Non-pigmented ciliary epithelial cell (primary cell): ENCODE measurements around the gene GPR149.
"Not testable (repeated sequence)": the region's sequence is repeated elsewhere in the genome, so short reads cannot be mapped to it uniquely, and the experiment has no call there.

Source experiments
- DNase-seq: peaks from one replicate; pipeline ENCODE4 v3.0.0-alpha.2; 2010; ENCODE audit warnings: low read depth

Gene GPR149

DNA sequence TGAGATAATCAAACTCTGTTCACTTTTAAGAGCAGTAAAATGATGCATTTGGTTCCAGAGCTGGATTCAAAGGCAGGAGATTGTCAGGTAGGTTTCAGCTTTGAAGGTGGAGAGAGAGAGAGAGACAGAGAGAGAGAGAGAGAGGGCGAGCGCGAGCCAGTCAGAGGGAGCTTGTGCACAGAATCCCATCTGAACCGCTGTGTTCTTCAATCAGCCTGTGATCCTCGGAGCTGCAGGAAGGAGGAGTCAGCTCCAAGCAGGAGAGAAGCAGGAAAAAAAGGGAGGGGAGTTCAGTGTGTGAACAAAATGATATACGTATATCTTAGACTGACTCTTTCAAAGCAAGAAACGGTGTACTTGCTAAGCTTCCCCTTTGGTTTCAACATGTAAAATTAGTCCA lies at the start of gene GPR149:
TSS of gene GPR149 (minus strand) at position 177 of the 400 bp plus-strand sequence. CDS start 575 bp downstream, outside the sequence.
- DNase-seq: peak; percentile 22

DNA sequence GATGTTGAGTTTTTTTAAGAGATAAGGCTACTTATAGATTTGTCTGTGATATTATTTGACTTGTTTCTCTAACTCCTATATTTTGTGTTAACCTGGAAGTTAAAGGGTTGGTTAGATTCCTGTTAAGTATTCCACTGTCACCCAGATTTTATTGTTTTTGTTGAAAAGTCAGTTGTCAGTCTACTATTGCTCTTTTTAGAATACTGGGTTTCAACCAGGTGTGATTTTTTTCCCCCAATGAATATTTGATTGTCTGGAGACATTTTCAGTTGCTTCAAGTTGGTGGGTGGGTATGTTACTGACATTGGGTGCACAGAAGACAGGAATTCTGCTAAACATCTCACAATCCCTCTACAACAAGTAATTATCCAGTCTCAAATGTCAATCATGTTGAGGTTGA lies 43.8 kb upstream of the GPR149 start:
- DNase-seq: no peak

DNA sequence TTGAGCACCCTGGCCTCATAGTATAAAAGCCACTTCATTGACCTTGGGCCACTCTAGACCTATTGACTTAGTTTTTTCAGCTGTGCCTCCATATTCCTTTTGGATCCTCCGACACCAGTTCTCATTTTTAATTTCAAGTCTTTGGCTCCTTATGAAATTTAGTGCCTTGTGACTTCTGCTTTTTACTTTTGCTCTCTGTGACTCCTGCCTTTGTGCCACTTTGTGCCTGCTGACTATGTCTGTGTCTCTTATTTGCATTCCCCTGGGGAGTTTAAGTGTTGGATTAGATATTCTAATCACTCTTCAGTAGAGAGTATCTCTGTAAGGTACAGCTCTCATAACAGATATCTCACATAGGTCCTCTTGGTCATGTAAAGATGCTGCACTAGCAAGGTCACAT lies 39.6 kb upstream of the GPR149 start:
- no peak for DNase-seq

- DNase-seq: no peak
Measured at GRCh38 chr3:154464440-154465190, 34.6 kb upstream of the GPR149 start.

DNA sequence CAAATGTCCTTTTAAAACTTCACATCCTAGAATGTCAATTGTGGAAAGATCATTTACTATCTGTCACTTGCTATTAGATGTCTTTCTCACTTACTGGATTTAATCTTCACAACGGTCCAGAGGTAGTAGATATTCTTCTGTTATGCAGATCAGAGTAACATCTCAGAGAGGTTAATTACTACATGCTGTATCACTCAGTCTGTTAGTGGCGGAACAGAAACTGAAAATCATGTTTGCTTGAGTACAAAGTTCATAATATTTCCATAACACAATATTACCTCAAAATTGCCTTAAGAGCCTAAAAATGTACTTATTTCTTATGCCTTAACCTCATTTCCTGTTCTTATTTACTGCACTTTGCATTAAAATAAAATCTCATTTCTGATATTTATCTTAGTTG lies 28.6 kb upstream of the GPR149 start:
- DNase-seq: no peak

DNA sequence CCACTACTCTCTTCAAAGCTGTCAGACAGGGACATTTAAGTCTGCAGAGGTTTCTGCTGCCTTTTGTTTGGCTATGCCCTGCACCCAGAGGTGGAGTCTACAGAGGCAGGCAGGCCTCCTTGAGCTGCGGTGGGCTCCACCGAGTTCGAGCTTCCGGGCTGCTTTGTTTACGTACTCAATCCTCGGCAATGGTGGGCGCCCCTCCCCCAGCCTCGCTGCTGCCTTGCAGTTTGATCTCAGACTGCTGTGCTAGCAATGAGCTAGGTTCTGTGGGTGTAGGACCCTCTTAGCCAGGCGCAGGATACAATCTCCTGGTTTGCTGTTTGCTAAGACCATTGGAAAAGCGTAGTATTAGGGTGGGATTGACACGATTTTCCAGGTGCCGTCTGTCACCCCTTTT lies 9.1 kb upstream of the GPR149 start:
- not testable (repeated sequence) for DNase-seq

- DNase-seq: no peak
Measured at GRCh38 chr3:154431043-154431442, 1.1 kb upstream of the GPR149 start.

GRCh38 chr3:154428286-154429206 lies 1.4 kb downstream of the GPR149 start:
- no peak for DNase-seq

DNA sequence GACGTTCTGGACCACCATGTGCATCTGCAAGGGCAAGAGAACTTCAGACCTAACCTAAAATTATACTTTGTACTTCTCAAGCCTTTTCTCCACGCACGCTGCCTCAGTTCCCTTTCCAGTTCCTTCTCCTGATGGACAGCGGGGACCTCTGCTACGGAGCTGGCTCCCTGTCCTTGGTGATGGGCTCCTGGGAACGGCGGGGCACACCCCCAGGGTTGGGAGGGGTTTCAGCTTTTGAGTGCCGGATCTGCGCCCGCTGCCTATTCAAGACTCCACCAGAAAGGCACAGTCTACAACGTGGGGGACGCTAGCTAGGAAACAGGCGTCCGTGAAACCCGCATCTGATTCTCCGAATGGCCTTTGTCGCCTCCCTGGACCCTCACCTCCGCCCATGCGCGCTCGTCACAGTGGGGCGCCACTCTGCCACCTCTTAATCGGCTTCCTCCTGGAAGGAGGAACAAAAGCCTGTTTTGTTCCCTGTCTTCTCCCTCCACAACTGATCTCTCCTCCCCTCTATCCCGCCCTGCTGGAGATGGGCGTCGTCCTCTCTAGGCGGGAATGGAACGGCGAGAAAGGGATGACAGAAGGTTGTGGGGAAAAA lies 2.2 kb downstream of the GPR149 start:
- no peak for DNase-seq

DNA sequence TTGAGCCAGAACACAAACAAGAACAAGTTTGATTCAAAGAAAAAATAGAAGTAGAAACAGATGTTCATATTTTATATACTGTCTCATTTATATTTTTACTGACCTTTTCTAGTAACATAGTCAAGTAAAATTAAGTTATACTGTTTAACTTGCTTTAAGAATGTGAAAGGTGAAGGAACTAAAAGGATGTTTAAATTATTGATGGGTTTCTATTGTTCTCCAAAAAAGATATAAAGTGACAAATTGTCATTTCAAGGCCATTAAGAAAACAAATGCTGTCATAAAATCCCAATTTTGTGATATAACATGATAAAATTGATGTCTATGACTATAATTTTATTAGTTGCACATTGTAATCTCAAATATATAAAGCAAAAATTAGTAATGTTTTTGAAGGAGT lies 7.3 kb downstream of the GPR149 start:
- no peak for DNase-seq

DNA sequence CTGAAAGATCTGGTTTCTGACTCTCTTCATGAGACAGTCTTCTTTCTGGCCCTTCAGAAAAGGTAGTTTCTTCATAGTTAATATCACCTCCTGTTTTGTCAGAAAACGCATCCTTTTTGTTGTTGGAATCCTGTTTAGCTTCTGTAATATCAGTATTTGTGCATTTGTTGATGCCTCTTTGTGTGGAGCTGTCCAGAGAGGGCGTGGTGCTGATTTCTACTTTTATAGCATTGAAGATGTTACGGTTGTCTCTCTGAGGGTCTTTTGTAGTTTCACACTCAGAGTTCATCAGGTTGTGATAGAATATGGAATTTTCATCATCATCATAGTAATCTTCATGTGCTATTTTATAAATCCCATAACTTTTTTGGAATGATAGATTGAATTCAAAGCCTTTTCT lies 8.9 kb downstream of the GPR149 start:
- no peak for DNase-seq

GRCh38 chr3:154398084-154398967 lies 31.7 kb downstream of the GPR149 start:
- DNase-seq: no peak

DNA sequence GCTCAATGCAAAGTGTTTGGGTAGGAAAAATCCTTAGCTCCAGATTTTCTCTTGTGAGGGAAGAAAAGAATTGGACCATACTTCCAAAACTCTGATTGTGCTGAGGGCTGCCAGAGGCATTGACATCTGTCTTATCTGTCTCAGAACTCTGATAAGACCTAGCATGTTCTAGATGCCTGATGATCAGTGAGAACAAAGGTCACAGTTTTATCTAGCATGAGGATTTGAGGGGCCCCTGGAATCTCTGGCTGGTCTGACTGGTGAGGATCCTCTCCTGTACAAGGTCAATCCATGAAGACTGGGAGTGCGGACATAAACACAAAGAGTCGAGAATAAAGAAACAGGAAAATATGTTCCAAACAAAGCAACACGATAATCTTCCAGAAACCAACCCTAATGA lies 40.1 kb downstream of the GPR149 start:
- DNase-seq: no peak

- DNase-seq: no peak
Measured at GRCh38 chr3:154384479-154384878, 45.5 kb downstream of the GPR149 start.

- DNase-seq: no peak
Measured at GRCh38 chr3:154378311-154378710, 51.7 kb downstream of the GPR149 start.

- DNase-seq: no peak
Measured at GRCh38 chr3:154367221-154367620, 62.8 kb downstream of the GPR149 start.

GRCh38 chr3:154364849-154365248 lies 65.1 kb downstream of the GPR149 start:
- DNase-seq: no peak

DNA sequence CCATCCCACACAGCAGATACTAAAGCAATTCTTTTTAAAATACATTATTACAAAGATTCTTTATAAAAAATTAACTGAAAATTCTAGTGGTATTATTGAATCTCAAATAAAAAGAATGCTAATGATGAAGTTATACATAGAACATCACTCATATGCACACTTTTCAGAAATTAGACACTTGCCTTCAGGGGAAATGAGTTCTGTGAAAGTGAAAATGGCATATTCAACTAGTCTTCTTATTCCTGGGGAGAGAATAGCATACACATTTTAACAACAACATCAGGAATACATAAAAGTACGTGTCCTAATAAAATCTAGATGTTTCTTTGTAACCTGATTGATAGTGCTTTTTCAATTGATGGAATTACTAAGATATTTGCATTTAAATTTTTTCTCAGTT lies 68.9 kb downstream of the GPR149 start:
- no peak for DNase-seq

GRCh38 chr3:154356009-154356408 lies 74.0 kb downstream of the GPR149 start:
- no peak for DNase-seq

DNA sequence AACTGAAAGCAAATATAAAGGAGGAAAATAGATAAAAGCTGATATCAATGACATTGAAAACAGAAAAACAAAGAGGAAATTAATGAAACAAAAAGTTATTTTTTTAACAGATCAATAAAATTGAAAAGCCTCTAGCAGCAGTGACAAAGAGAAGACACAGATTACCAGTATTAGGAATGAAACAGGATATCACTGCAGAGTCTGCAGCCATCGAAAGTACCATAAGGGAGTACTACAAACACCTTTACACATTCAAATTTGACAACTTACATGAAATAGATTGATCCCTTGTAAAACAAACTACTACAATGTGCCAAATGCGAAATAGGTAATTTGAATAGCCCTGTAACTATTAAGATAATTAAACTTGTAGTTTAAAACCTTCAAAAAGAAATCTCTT lies 80.8 kb downstream of the GPR149 start:
- DNase-seq: no peak

DNA sequence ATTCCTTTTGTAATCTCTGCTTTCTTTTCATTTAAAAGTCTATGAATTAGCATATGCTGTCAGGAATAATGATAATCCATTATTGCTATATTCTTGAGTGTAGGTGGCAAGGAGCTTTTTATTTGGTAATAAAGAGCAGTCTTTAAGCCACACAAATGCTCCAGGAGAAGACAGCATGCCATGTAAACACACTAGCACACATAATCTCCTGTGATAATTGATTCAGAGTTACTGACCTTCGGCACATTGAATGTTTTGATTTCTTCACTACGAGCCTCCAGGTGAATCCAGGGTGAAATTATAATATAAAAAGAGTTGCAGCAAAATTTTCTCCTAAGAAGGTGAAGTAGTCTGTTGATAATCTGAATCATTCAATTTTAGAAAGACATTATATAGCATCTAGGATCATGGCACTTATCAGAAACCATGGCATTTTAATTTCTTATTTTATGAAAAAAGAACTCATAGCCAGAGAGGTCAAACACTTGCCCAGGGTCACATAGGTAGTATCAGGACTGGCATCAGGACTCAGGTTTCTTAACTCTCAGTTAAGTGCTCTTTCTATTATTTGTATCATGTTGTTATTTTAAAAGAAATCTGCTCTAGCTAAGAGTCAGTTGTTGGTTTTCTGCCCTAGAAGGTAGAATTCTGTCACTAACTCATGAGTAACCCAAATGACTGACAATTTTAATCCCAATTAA lies 84.4 kb downstream of the GPR149 start:
- no peak for DNase-seq
